DOHH2 (cell line): ENCODE results near the gene BEST3.

Source experiments
- CTCF ChIP-seq: fragments of 200-600 bp; sonication (generic); IDR thresholded peaks from one replicate; pipeline ENCODE4 v1.5.1; 2014; ENCODE audit warnings: antibody characterized with exemption, mild to moderate bottlenecking, low read depth, low read length; ENCODE audit not compliant: poor library complexity, severe bottlenecking
- EZH2phosphoT487 ChIP-seq: fragments of 200-600 bp; sonication (generic); IDR thresholded peaks from 2 replicates; pipeline ENCODE4 v1.6.1; 2017; ENCODE audit warnings: borderline replicate concordance, mild to moderate bottlenecking, antibody characterized with exemption, low read length, moderate library complexity, mixed read lengths

- TF ChIP-seq CTCF (no peak), EZH2phosphoT487 (no peak)
Measured at GRCh38 chr12:69662764-69663163, 36.3 kb downstream of the BEST3 start.
